Skin epidermis (tissue), 12 donors: ENCODE measurements around the gene RPTOR.

Experiments
- H3K27ac ChIP-seq, 21 experiments: fragments of 200-600 bp; sonication (generic) in 11 of 21; one replicate each; pipeline ENCODE4 v1.5.0; 2020; ENCODE audit warnings: mild to moderate bottlenecking in 3 of 21, inconsistent platforms in 2 of 21, moderate library complexity in 2 of 21
- H3K4me3 ChIP-seq, 7 experiments: fragments of 200-600 bp; sonication (generic) in 2 of 7; one replicate each; pipeline ENCODE4 v1.5.0; 2020; ENCODE audit warnings: inconsistent platforms in 2 of 7, mild to moderate bottlenecking in 2 of 7, moderate library complexity in 1 of 7

RPTOR gene

GRCh38 chr17:80990921-80991644, 446.4 kb downstream of the RPTOR start:
- peak overlapping the region; percentile 70 to 95 (median 84) for H3K27ac ChIP-seq
- H3K4me3 ChIP-seq: peak overlapping the region; percentile 79 to 99 (median 97)

GRCh38 chr17:80991645-80992076, 447.0 kb downstream of the RPTOR start, which contains the start of gene CHMP6:
Gene CHMP6, plus strand, starts transcription at chr17:80991841. Its CDS starts 78 bp downstream, at chr17:80991919.
- H3K27ac ChIP-seq: peak within 1 kb of the TSS; percentile 70 to 95 (median 84)
- H3K4me3 ChIP-seq: peak within 1 kb of the TSS; percentile 79 to 99 (median 97)

- Histone ChIP-seq H3K27ac (peak overlapping the region; percentile 70 to 95 (median 84)), H3K4me3 (peak overlapping the region; percentile 79 to 99 (median 97))
These were observed 447.7 kb downstream of the RPTOR start for GRCh38 chr17:80992077-80992947.

GRCh38 chr17:80992948-80993624, 448.4 kb downstream of the RPTOR start:
- Histone ChIP-seq H3K4me3 (peak overlapping the region in 6 of 7 experiments; percentile 85 to 99 (median 97)), H3K27ac (peak overlapping the region in 3 of 21 experiments; percentile 86 to 92 (median 87))

- Histone ChIP-seq H3K27ac (no peak overlapping the region), H3K4me3 (no peak overlapping the region)
These were observed 450.5 kb downstream of the RPTOR start for GRCh38 chr17:80995131-80995530.

GRCh38 chr17:80996422-80997305, 452.0 kb downstream of the RPTOR start:
- no peak overlapping the region for H3K4me3 ChIP-seq
- H3K27ac ChIP-seq: no peak overlapping the region

- no peak overlapping the region for H3K27ac ChIP-seq
- no peak overlapping the region for H3K4me3 ChIP-seq
These were observed 452.9 kb downstream of the RPTOR start for GRCh38 chr17:80997424-80998117.

GRCh38 chr17:80998118-80998747, 453.6 kb downstream of the RPTOR start:
- Histone ChIP-seq H3K27ac (no peak overlapping the region), H3K4me3 (no peak overlapping the region)

GRCh38 chr17:80998748-80999535, 454.3 kb downstream of the RPTOR start:
- no peak overlapping the region for H3K27ac ChIP-seq
- H3K4me3 ChIP-seq: no peak overlapping the region

- H3K4me3 ChIP-seq: no peak overlapping the region
- no peak overlapping the region for H3K27ac ChIP-seq
These were observed 455.1 kb downstream of the RPTOR start for GRCh38 chr17:80999536-81000333.

- Histone ChIP-seq H3K4me3 (no peak overlapping the region), H3K27ac (no peak overlapping the region)
These were observed 455.6 kb downstream of the RPTOR start for GRCh38 chr17:81000334-81000630.

- Histone ChIP-seq H3K27ac (no peak overlapping the region), H3K4me3 (no peak overlapping the region)
These were observed 456.2 kb downstream of the RPTOR start for GRCh38 chr17:81000631-81001357.

GRCh38 chr17:81002013-81002384, 457.4 kb downstream of the RPTOR start:
- Histone ChIP-seq H3K27ac (no peak overlapping the region), H3K4me3 (no peak overlapping the region)

GRCh38 chr17:81002409-81003361, 458.0 kb downstream of the RPTOR start:
- Histone ChIP-seq H3K4me3 (no peak overlapping the region), H3K27ac (no peak overlapping the region)
